Fibroblast of upper back skin (primary cell): ENCODE measurements around the gene UGT1A7.

Source experiments
- DNase-seq: peaks from one replicate; pipeline ENCODE4 v3.0.0-alpha.2; 2013

The UGT1A7 gene

GRCh38 chr2:233801357-233802131 is 119.8 kb downstream of the UGT1A7 start:
- DNase-seq: no peak

DNA sequence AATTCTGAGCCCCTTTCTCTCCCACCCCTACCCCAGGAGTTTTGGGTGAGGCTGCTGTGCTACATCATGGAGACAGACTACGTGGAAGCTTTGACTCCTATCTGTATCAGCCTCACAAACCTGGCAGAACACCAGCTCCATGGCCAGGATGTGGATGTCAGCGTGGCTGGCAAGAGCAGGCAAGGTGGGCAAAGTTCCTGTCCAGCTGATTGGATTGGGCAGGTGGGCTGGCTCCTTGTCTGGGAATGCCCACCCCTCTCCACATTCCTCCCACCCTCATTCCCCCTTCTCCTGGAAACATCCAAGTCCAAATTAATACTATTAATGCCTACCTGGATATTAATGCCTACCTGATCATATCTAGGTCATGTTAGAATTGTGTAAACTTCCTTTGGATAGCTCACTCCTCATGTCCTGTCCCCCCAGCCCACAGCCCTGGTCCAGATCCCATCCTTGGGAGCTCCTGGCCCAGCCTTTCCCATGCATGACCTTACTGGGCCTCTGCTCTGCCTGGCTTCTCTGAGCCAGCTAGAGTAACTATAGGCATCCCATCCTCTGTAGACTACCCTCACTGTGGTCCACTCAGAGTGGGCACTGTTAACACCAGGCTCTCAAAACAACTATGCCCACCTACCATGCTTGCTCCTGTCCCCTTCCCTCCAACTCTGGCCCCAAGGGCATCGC is 120.6 kb downstream of the UGT1A7 start:
- no peak for DNase-seq

DNA sequence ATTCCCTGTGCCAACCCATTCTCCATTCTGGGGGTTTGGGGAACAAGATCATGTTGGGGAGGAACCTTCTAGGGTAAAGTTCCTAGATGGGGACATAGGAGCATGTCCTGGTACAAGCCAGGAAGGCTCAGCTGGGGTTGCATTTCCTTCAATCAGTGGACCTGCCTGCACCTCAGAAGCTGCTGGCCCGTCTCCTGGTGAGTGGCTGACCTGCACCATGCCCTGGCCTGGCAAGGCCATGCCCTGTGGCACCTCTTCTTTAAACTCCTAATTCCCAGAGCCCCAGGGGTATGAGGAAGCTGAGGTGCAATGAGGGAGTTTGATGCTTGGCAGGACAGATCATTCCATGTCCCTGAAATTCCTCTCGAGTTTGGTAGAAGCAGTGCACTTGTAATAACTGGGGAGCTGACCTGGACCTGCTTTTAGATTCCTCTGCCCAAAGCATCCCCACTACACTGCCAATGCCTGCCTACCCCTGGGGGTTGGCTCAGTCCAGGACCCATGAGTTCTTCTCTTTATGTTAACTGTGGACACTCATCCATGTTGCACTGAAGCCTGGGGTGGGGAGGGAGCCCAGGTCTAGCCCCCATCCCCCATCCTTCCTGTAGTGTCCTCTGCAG is 121.7 kb downstream of the UGT1A7 start:
- DNase-seq: no peak

- DNase-seq: no peak
Observed at GRCh38 chr2:233803994-233804393, 122.3 kb downstream of the UGT1A7 start.

- DNase-seq: no peak
Observed at GRCh38 chr2:233807215-233807865, 125.6 kb downstream of the UGT1A7 start.

GRCh38 chr2:233807966-233808935 is 126.5 kb downstream of the UGT1A7 start:
- no peak for DNase-seq

DNA sequence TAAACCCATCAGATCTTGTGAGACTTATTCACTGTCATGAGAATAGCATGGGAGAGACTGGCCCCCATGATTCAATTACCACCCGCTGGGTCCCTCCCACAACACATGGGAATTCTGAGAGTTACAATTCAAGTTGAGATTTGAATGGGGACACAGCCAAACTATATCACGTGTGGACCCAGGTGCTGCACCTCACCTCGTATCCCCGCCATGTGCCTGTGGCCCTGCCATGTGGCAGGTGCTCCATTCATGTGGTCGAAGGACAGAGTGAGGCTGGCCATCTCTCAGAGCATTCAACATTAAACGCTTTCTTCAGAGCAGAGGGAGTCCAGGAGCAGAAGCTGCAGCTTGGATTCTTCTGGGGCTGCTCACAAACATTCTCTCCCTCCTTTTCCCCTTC is 128.7 kb downstream of the UGT1A7 start:
- no peak for DNase-seq

- no peak for DNase-seq
Observed at GRCh38 chr2:233811087-233811486, 129.4 kb downstream of the UGT1A7 start.

DNA sequence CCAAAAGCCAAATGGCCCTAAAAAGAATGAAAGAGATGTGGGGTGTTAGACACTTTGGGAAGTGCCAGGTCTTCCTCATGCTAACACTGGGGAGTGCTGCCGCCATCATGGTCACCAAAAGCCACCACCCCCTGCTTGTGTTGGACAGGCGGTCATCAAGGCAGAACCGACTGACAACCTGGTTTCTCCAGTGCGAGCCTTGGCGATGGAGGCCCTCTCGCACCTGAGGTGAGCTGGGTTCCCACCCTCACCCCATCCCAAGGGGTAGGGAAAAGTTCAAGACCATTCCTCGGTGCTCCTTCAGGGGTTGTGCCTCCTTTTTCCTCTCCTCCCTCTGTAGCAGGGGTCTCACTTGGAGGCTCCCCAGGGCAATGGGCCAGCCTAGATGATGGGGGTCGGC is 130.0 kb downstream of the UGT1A7 start:
- no peak for DNase-seq

DNA sequence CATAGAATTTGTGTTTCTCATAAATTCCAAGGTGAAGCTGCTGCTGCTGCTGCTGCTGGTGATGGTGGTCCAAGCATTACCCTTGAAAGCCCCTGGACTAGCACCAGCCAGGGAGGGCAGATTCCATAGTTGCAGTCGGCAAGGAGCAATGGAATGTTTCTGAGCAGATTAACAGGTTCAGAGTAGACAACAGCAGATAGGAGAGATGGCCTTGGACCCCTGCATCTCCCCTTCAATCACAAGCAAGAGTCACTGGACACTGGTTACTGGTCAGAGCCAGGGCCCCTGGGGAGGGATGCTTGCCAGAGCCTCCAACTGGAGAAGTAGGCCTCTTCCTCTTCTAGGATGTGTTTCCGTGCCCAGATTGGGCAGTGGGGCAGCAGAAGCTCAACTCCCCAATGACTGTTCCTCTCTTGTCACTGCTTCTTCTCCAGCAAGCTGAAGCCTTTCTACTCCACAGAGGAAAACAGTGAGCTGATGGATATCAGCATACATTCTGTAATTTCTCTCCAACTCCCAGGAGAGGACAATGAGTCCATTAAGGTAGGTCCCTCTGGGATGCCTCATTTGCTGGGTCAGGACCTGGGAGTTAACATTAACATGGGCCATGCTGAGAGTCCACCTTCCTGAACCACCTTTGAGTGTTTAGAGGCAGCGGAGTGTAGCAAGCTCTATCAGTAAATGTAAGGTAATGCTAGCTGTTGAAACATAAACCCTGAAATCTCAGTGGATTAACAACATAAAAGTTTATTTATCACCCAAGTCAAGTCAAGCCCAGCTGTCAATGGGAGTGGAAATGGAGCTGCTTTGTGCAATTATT is 131.7 kb downstream of the UGT1A7 start:
- DNase-seq: no peak

DNA sequence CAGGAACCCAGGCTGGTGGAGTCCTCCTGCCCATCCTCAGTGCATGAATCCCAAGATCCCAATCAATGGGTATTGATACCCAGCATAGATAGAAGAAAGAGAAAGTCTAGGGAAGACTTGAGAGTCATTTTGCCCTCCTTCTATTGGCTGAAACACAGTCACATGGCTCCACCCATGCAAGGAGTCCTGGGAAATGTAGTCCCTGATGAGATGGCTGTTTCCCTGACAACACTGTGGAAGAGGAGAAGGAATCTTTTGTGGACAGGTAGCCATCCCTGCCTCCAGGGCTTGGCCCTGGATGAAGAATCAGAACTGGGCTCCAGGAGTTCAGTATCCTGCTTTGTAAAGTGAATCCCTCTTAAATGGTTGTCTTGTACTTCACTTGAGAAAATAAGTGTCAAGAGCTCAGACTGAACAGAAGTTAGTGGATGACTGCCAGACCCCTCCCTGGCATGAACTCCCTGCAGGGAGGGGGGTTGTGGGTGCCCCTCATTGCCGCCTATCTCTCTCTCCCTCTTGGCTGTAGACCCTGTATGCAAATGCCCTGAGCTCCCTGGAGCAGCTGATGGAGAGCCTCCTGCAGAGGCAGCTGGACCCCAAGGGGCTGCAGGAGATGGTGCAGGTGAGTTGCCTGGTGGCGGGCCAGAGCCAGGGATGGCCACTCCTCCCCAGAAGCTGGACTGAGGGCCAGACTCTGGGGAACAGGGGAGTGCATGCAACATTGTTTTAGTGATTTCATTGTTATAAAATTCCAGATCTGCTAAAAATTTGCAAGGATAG is 132.5 kb downstream of the UGT1A7 start:
- no peak for DNase-seq

- DNase-seq: no peak
Observed at GRCh38 chr2:233815861-233816260, 134.2 kb downstream of the UGT1A7 start.

GRCh38 chr2:233816334-233816733 is 134.6 kb downstream of the UGT1A7 start:
- no peak for DNase-seq

DNA sequence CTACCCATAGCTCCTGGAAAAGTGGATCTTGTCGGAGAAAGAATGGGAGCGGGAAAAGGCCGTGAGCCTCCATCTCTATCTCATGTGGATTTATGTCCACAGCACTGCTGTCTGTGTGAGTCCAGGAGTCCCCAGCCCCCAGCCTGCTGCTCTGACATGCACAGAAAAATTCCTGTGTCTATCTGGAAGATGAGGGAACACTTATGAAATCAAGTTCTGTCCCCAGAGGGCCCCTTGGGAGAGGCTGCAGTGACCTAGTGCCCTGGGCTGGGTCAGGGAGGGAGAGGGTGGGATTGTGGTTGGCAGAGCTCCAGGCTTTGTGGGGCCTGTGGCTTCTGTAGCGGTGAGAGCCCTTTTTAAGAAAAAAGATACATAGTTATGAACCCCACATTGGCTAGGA is 135.1 kb downstream of the UGT1A7 start:
- no peak for DNase-seq

GRCh38 chr2:233817361-233817911 is 135.7 kb downstream of the UGT1A7 start:
- DNase-seq: no peak

- DNase-seq: no peak
Observed at GRCh38 chr2:233817995-233818638, 136.4 kb downstream of the UGT1A7 start.

- DNase-seq: no peak
Observed at GRCh38 chr2:233818639-233819621, 137.2 kb downstream of the UGT1A7 start.
